Testis (tissue), 3 donors: ENCODE measurements around the gene EDC3. TPM values are rescaled to one million over a fixed set of nuclear protein-coding genes. Genes with fewer than 3 reads are reported as not detected.

ENCODE experiments used
- DNase-seq: peaks from one replicate; pipeline ENCODE4 v3.0.0-alpha.2; 2019
- H3K27ac ChIP-seq, 2 donors: fragments of 200-600 bp; sonication (generic); one replicate each; pipeline ENCODE4 v1.5.1; 2019
- H3K27me3 ChIP-seq: fragments of 200-600 bp; sonication (generic); one replicate; pipeline ENCODE4 v1.5.1; 2019
- H3K36me3 ChIP-seq: fragments of 200-600 bp; sonication (generic); one replicate; pipeline ENCODE4 v1.5.1; 2017; ENCODE audit warnings: low read depth; ENCODE audit errors: missing control alignments
- H3K4me1 ChIP-seq: fragments of 200-600 bp; sonication (generic); one replicate; pipeline ENCODE4 v1.5.1; 2019
- H3K4me3 ChIP-seq, 2 donors: fragments of 200-600 bp; sonication (generic); one replicate each; pipeline ENCODE4 v1.5.1; 2017 to 2019
- H3K9me3 ChIP-seq: fragments of 200-600 bp; sonication (generic); one replicate; pipeline ENCODE4 v1.5.1; 2017
- CTCF ChIP-seq, 3 experiments: fragments of 450-650 bp in 2 of 3; fragments of 200-600 bp in 1 of 3; sonication (generic) in 1 of 3; IDR thresholded peaks; one replicate each; pipeline ENCODE4 v1.5.1; 2016 to 2019; ENCODE audit warnings: antibody characterized with exemption in 3 of 3, mild to moderate bottlenecking in 2 of 3, moderate library complexity in 1 of 3
- POLR2A ChIP-seq: fragments of 450-650 bp; IDR thresholded peaks from one replicate; pipeline ENCODE4 v1.6.1; 2017; ENCODE audit warnings: antibody characterized with exemption, mild to moderate bottlenecking, moderate library complexity
- WGBS, 2 donors: methylation state at CpG; one replicate each; pipeline ENCODE4 v1.1.5; 2018; 5-methylcytosine and 5-hydroxymethylcytosine counted together
- intact Hi-C: fragments of 100-400 bp; cut with DNase I; formaldehyde crosslinking; loops from one replicate; pipeline ENCODE4 v1.15.1; 2023; ENCODE audit warnings: low total_unique reads
- polyA plus RNA-seq: library from polyadenylated mRNA; stranded (reverse); fragments of 350-450 nt; fragmentation: Illumina TruSeq; extraction: RNeasy Lipid Tissue Mini Kit (QIAGEN cat#74804); gene quantifications from one replicate; pipeline ENCODE4 v1.2.3, GENCODE V29; 2014; ENCODE audit warnings: low read depth, low replicate concordance; ENCODE audit not compliant: insufficient read depth
- total RNA-seq, 2 donors: library from RNA; depleted of rRNA; stranded (reverse); fragments of >200 nt; gene quantifications; one replicate each; pipeline ENCODE4 v1.2.3, GENCODE V29; 2016

Gene EDC3
- total and polyA plus RNA-seq, 3 donors from 2014 or later = 53.8 to 96.0 (median 56.5) TPM

- intact Hi-C loops = no loop called here
- Histone ChIP-seq H3K4me3 (no peak overlapping the region), H3K27me3 (no peaks in the 10 kb centered on the region), H3K36me3 (no peaks in the 10 kb centered on the region), H3K27ac (no peak overlapping the region), H3K4me1 (peaks cover 27% of the 10 kb centered on the region), H3K9me3 (no peaks in the 10 kb centered on the region)
- WGBS, 2 donors = 92 to 94% methylated on average over 7 of the region's 7 CpGs
- DNase-seq = no peak
- no peak for TF ChIP-seq POLR2A
- no peak for TF ChIP-seq CTCF (IDR thresholded peaks at IDR 0.05)
Measured at GRCh38 chr15:74655424-74655823, 40.4 kb downstream of the EDC3 start.

DNA sequence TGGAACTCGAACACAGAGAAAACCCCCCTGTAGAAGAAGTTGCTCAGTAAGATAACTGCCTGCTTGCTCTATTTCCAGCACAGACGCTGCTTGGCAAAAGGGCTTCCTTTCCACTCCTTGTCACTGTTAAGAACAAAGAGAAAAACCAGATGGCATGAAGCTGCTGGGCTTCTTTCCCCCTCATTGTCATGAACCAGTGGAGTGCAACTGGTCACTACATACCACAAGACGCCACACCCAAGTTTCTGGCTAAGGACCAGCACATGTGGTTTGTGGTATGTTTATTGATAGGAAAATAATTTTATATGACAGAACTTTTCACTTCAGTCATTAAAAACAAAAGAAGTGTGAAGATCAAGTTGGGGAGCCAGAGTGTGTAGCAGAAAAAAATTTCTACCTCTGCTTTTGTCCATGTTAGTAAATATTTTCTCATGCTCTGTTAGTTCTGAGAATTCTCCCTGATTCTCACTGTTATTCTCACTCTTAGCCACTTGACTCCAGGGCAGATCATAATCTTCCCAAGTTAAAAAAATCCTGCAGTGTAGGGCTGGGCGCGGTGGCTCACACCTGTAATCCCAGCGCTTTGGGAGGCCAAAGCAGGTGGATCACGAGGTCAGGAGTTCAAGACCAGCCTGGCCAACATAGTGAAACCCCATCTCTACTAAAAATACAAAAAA is 42.3 kb downstream of the EDC3 start:
- Histone ChIP-seq H3K27ac (no peak overlapping the region), H3K9me3 (no peaks in the 10 kb centered on the region), H3K27me3 (no peaks in the 10 kb centered on the region), H3K4me1 (peaks cover 27% of the 10 kb centered on the region), H3K4me3 (no peak overlapping the region), H3K36me3 (no peaks in the 10 kb centered on the region)
- no peak for TF ChIP-seq CTCF (IDR thresholded peaks at IDR 0.05)
- TF ChIP-seq POLR2A = no peak
- WGBS, 2 donors = 71 to 74% methylated on average over 7 of the region's 7 CpGs
- DNase-seq = no peak
- intact Hi-C loops = no loop called here

GRCh38 chr15:74651242-74651741 is 44.5 kb downstream of the EDC3 start:
- no peak for TF ChIP-seq CTCF (IDR thresholded peaks at IDR 0.05)
- TF ChIP-seq POLR2A = no peak
- Histone ChIP-seq H3K36me3 (no peaks in the 10 kb centered on the region), H3K27ac (peak overlapping the region; percentile 39 to 42), H3K4me3 (no peak overlapping the region), H3K9me3 (no peaks in the 10 kb centered on the region), H3K27me3 (no peaks in the 10 kb centered on the region), H3K4me1 (peaks cover 27% of the 10 kb centered on the region)
- DNase-seq = no peak
- 53 to 67% methylated on average over 3 of the region's 3 CpGs for WGBS, 2 donors
- intact Hi-C loops = no loop called here

GRCh38 chr15:74648051-74648842 is 47.6 kb downstream of the EDC3 start:
- H3K27me3 ChIP-seq = no peaks in the 10 kb centered on the region
- intact Hi-C loops = no loop called here
- no peak for TF ChIP-seq POLR2A
- no peak for TF ChIP-seq CTCF (IDR thresholded peaks at IDR 0.05)
- DNase-seq = no peak
- H3K36me3 ChIP-seq = no peaks in the 10 kb centered on the region
- H3K9me3 ChIP-seq = no peaks in the 10 kb centered on the region
- no peak overlapping the region for H3K4me3 ChIP-seq
- WGBS, 2 donors = 90 to 92% methylated on average over 5 of the region's 5 CpGs
- peaks cover 10% of the 10 kb centered on the region for H3K4me1 ChIP-seq
- H3K27ac ChIP-seq = no peak overlapping the region
